Trophoblast cell (in vitro differentiated cells and primary cell): Measurements from ENCODE around the gene OVCA2.

Source experiments
- DNase-seq, 2 donors: peaks; one replicate each; pipeline ENCODE4 v3.0.0-alpha.2; 2016
- H2AFZ ChIP-seq: 2 replicates; pipeline ENCODE4 v1.6.1; 2013; ENCODE audit warnings: low read length, moderate library complexity, mild to moderate bottlenecking; ENCODE audit not compliant: insufficient read depth, poor library complexity
- H2AK5ac ChIP-seq: 2 replicates; pipeline ENCODE4 v1.6.1; 2013; ENCODE audit warnings: mild to moderate bottlenecking, low read length
- H2BK120ac ChIP-seq: 2 replicates; pipeline ENCODE4 v1.6.1; 2013; ENCODE audit warnings: low read length, mild to moderate bottlenecking, moderate library complexity; ENCODE audit not compliant: insufficient read depth, poor library complexity
- H2BK12ac ChIP-seq: 2 replicates; pipeline ENCODE4 v1.6.1; 2013; ENCODE audit warnings: mild to moderate bottlenecking, low read length, moderate library complexity
- H2BK5ac ChIP-seq: 2 replicates; pipeline ENCODE4 v1.6.1; 2013; ENCODE audit warnings: low read length, low read depth, moderate library complexity, mild to moderate bottlenecking; ENCODE audit not compliant: poor library complexity
- H3K14ac ChIP-seq: 2 replicates; pipeline ENCODE4 v1.6.1; 2013; ENCODE audit warnings: mild to moderate bottlenecking, low read length
- H3K18ac ChIP-seq: 2 replicates; pipeline ENCODE4 v1.6.1; 2013; ENCODE audit warnings: mild to moderate bottlenecking, low read length
- H3K23ac ChIP-seq: 2 replicates; pipeline ENCODE4 v1.6.1; 2013; ENCODE audit warnings: low read length
- H3K27ac ChIP-seq: 2 replicates; pipeline ENCODE4 v1.5.1; 2013; ENCODE audit warnings: low read depth, mild to moderate bottlenecking, inconsistent platforms, low read length, moderate library complexity
- H3K27me3 ChIP-seq: 2 replicates; pipeline ENCODE4 v1.6.1; 2013; ENCODE audit warnings: inconsistent platforms, mild to moderate bottlenecking, low read length, moderate library complexity; ENCODE audit not compliant: insufficient read depth
- H3K36me3 ChIP-seq, 2 experiments: 1 replicate in 1 of 2; 2 replicates in 1 of 2; pipeline ENCODE4 v1.6.1; 2013; ENCODE audit warnings: low read length in 2 of 2, mild to moderate bottlenecking in 2 of 2, moderate library complexity in 1 of 2; ENCODE audit not compliant: insufficient read depth in 2 of 2, control insufficient read depth in 1 of 2
- H3K4ac ChIP-seq: 2 replicates; pipeline ENCODE4 v1.6.1; 2013; ENCODE audit warnings: low read depth, mild to moderate bottlenecking, low read length, moderate library complexity
- H3K4me1 ChIP-seq, 2 experiments: 1 replicate in 1 of 2; 2 replicates in 1 of 2; pipeline ENCODE4 v1.6.1; 2013; ENCODE audit warnings: low read length in 2 of 2, mild to moderate bottlenecking in 2 of 2, moderate library complexity in 1 of 2; ENCODE audit not compliant: insufficient read depth in 2 of 2, control insufficient read depth in 1 of 2
- H3K4me2 ChIP-seq: 2 replicates; pipeline ENCODE4 v1.6.1; 2013; ENCODE audit warnings: inconsistent platforms, mild to moderate bottlenecking, low read length, moderate library complexity
- H3K4me3 ChIP-seq: 2 replicates; pipeline ENCODE4 v1.5.1; 2013; ENCODE audit warnings: mild to moderate bottlenecking, low read depth, low read length, inconsistent platforms
- H3K79me1 ChIP-seq: one replicate; pipeline ENCODE4 v1.6.1; 2013; ENCODE audit warnings: low read length
- H3K79me2 ChIP-seq: 2 replicates; pipeline ENCODE4 v1.6.1; 2013; ENCODE audit warnings: low read length, mild to moderate bottlenecking; ENCODE audit not compliant: control insufficient read depth, insufficient read depth, poor library complexity
- H3K9ac ChIP-seq: 2 replicates; pipeline ENCODE4 v1.6.1; 2013; ENCODE audit warnings: mild to moderate bottlenecking, low read length
- H3K9me3 ChIP-seq: 2 replicates; pipeline ENCODE4 v1.6.1; 2013; ENCODE audit warnings: low read depth, mild to moderate bottlenecking, control low read depth, inconsistent platforms, low read length; ENCODE audit not compliant: insufficient read depth
- H4K12ac ChIP-seq: 2 replicates; pipeline ENCODE4 v1.6.1; 2013; ENCODE audit warnings: low read depth, mild to moderate bottlenecking, low read length, moderate library complexity
- H4K8ac ChIP-seq: 2 replicates; pipeline ENCODE4 v1.6.1; 2013; ENCODE audit warnings: low read depth, mild to moderate bottlenecking, low read length, moderate library complexity
- H4K91ac ChIP-seq: one replicate; pipeline ENCODE4 v1.6.1; 2013; ENCODE audit warnings: low read depth, mild to moderate bottlenecking, low read length, moderate library complexity
- WGBS: extraction: QIAGEN DNeasy Blood & Tissue Kit; methylation state at CpG from one replicate; pipeline ENCODE4 v1.1.7; 2013; ENCODE audit warnings: missing lambda C conversion rate; ENCODE audit not compliant: insufficient read length, insufficient coverage; ENCODE audit errors: extremely low coverage; 5-methylcytosine and 5-hydroxymethylcytosine counted together

The OVCA2 gene

DNA sequence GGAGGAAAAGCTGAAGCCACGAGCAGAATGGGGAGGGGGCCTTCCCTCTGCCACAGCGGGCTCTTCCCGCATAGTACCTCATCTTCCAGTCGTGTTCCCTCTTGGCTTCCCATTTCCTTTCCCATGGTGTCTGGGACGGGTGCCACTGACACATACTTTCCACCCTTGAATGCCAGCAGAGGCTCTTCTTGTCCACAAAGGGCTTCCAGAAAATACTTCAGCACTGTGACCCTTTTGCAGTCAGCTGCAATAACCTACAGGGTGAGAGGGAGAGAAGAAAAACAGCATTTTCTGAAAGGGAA is 43.8 kb downstream of the OVCA2 start:
- Histone ChIP-seq H4K91ac (peak overlapping the region; percentile 9), H2BK5ac (no peak overlapping the region), H3K9ac (no peak overlapping the region), H3K23ac (no peak overlapping the region), H3K4me2 (no peak overlapping the region), H4K8ac (no peak overlapping the region), H3K4me3 (no peak overlapping the region), H2AK5ac (no peak overlapping the region), H3K79me2 (no peaks in the 10 kb centered on the region), H3K9me3 (no peaks in the 10 kb centered on the region), H3K36me3 (peaks cover 8% of the 10 kb centered on the region in 2 experiments), H4K12ac (no peak overlapping the region), H3K4me1 (peaks cover 27 to 42% of the 10 kb centered on the region in 2 experiments), H3K27me3 (no peaks in the 10 kb centered on the region), H3K4ac (no peak overlapping the region), H2AFZ (no peak overlapping the region), H3K27ac (peak overlapping the region; percentile 7), H2BK120ac (peak overlapping the region; percentile 12), H3K14ac (no peak overlapping the region), H3K18ac (peak overlapping the region; percentile 11), H2BK12ac (peak overlapping the region; percentile 16), H3K79me1 (peaks cover 11% of the 10 kb centered on the region)
- WGBS: no CpG with 5 or more reads among the region's 5 CpGs
- DNase-seq: no peak

DNA sequence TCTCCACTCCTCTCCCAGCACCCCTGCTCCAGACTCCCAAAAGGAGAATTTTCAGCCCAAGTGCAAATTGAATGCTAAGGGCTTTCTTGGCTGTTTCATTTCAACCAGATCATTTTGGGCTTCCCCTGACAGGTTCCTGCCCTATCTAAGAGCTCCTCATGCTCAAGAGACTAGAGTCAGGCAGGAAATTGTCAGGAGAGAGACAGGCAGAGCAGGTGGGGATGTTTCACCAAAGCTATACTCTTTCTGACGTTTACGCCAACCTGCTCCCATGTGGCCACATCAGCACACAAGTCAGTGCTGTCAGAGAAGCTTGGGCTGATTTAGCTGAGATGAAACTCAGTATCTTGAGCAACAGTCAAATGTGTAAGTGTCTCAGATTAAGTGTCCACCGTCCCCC is 44.5 kb downstream of the OVCA2 start:
- Histone ChIP-seq H2AFZ (no peak overlapping the region), H3K79me2 (no peaks in the 10 kb centered on the region), H4K8ac (no peak overlapping the region), H3K4ac (no peak overlapping the region), H3K79me1 (peaks cover 11% of the 10 kb centered on the region), H2BK5ac (no peak overlapping the region), H3K18ac (no peak overlapping the region), H2BK120ac (no peak overlapping the region), H3K14ac (no peak overlapping the region), H2AK5ac (no peak overlapping the region), H3K9me3 (no peaks in the 10 kb centered on the region), H3K36me3 (peaks cover 3% of the 10 kb centered on the region in 2 experiments), H3K23ac (no peak overlapping the region), H3K4me2 (no peak overlapping the region), H3K27me3 (no peaks in the 10 kb centered on the region), H2BK12ac (no peak overlapping the region), H3K4me1 (peaks cover 27 to 48% of the 10 kb centered on the region in 2 experiments), H4K91ac (no peak overlapping the region), H3K9ac (no peak overlapping the region), H4K12ac (no peak overlapping the region), H3K27ac (no peak overlapping the region), H3K4me3 (no peak overlapping the region)
- no CpG with 5 or more reads among the region's 3 CpGs for WGBS
- DNase-seq: no peak

DNA sequence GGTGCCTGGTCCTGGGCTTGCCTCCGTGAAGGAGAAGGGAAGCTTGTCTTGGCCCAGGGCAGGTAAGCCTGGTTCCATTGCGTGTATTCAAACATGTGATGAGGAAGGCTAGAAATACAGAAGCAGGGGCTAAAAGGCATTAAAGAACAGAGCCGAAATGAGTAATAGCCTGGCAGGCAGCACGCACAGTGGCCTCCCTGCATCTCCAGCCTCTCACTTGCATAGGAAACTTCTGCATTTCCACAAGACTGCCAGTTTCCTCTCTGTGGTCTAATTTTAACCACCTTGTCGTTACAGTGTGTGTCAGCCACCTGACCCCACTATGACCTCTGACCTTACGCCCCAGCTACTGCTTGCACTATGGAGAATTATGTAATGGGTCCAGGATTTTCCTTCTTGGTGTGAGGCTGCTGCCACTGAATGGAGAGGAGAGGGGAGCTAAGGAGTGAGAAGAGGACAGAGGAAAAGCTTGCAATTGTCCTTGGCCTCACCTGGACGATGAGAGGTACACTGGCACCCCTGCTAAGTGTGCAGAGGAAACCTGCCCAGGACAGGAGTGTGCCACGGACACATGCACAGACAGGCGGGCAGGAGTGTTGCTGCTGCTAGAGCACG is 45.9 kb downstream of the OVCA2 start:
- Histone ChIP-seq H3K4me2 (no peak overlapping the region), H4K12ac (no peak overlapping the region), H2BK12ac (no peak overlapping the region), H3K14ac (no peak overlapping the region), H3K36me3 (peaks cover 0 to 3% of the 10 kb centered on the region in 2 experiments), H3K79me1 (peaks cover 11% of the 10 kb centered on the region), H2AFZ (no peak overlapping the region), H2BK5ac (no peak overlapping the region), H2AK5ac (no peak overlapping the region), H4K8ac (no peak overlapping the region), H3K4me1 (peaks cover 27 to 39% of the 10 kb centered on the region in 2 experiments), H3K27ac (no peak overlapping the region), H3K23ac (no peak overlapping the region), H4K91ac (no peak overlapping the region), H3K9me3 (no peaks in the 10 kb centered on the region), H3K4ac (no peak overlapping the region), H2BK120ac (no peak overlapping the region), H3K18ac (no peak overlapping the region), H3K79me2 (no peaks in the 10 kb centered on the region), H3K4me3 (no peak overlapping the region), H3K9ac (no peak overlapping the region), H3K27me3 (no peaks in the 10 kb centered on the region)
- no CpG with 5 or more reads among the region's 10 CpGs for WGBS
- peak in 1 of 2 donors; percentile 28 for DNase-seq

DNA sequence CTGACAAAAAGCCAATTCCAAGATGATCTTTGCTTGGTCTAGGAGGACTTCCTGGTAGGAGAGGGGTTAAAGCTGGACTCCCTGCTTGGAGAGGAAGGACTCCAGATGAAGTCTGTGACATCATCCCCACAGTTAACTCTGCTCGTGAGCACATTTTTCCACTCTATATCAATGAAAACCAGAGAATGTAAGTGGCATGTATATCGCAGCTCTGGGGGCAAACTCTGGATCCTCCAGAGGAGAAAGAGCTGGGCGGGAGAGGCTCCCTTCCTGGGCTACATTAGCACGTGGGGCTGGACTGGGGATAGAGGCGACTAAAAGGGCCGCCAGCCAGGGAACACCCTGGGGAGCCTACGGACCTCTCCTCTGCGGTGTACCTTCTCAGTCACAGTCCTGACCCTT is 47.2 kb downstream of the OVCA2 start:
- no peak overlapping the region for H3K18ac ChIP-seq
- H3K36me3 ChIP-seq: peaks cover 0 to 3% of the 10 kb centered on the region in 2 experiments
- H3K4ac ChIP-seq: no peak overlapping the region
- H3K27me3 ChIP-seq: no peaks in the 10 kb centered on the region
- no peak overlapping the region for H2BK120ac ChIP-seq
- no peak overlapping the region for H2AFZ ChIP-seq
- H3K4me3 ChIP-seq: no peak overlapping the region
- H2BK5ac ChIP-seq: no peak overlapping the region
- peaks cover 7% of the 10 kb centered on the region for H3K79me1 ChIP-seq
- no peaks in the 10 kb centered on the region for H3K79me2 ChIP-seq
- H3K4me1 ChIP-seq: peaks cover 19 to 32% of the 10 kb centered on the region in 2 experiments
- H3K14ac ChIP-seq: no peak overlapping the region
- H3K9me3 ChIP-seq: no peaks in the 10 kb centered on the region
- peak overlapping the region; percentile 48 for H4K91ac ChIP-seq
- H3K4me2 ChIP-seq: no peak overlapping the region
- no peak overlapping the region for H3K9ac ChIP-seq
- H4K8ac ChIP-seq: no peak overlapping the region
- no peak overlapping the region for H2BK12ac ChIP-seq
- no peak overlapping the region for H3K27ac ChIP-seq
- peak in 1 of 2 donors; percentile 30 for DNase-seq
- H2AK5ac ChIP-seq: no peak overlapping the region
- no peak overlapping the region for H4K12ac ChIP-seq
- WGBS: no CpG with 5 or more reads among the region's 8 CpGs
- no peak overlapping the region for H3K23ac ChIP-seq
